GOT3 (cell line): ENCODE data around the gene NELFE.

Source experiments
- DNase-seq: peaks from one replicate; lab custom pipeline; 2025; ENCODE audit warnings: mixed read lengths; lab: John Stamatoyannopoulos, UW

NELFE gene

DNA sequence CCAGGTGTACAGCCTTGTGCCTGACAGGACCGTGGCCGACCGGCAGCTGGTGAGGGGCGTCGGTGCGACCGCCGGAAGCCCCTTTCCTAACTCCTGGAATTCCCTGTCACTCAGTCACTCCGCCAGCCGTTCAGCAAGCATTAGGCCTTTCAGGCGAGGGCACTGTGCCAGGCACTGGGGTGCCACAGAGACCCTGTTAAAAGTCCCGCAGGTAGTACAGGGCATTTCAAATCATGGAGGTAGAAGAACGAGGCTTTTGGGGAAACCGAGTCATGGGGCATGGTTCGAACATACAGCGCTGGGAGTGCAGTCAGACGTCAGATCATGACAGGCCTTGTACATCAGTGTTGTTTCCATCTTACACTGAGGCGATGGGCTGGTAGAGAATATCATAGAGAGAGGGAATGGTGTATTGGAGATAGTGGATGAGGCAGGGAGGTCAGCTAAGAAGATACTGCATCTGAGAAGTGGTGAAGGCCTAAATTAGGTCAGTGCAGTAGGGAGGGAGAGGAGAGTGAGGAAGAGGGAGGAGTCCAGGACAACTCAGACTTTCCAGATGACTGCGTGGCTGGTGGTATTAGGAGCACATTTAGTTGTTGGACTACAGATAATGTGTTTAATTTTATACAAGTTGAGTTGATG, 14.1 kb upstream of the NELFE start:
- no peak for DNase-seq

DNA sequence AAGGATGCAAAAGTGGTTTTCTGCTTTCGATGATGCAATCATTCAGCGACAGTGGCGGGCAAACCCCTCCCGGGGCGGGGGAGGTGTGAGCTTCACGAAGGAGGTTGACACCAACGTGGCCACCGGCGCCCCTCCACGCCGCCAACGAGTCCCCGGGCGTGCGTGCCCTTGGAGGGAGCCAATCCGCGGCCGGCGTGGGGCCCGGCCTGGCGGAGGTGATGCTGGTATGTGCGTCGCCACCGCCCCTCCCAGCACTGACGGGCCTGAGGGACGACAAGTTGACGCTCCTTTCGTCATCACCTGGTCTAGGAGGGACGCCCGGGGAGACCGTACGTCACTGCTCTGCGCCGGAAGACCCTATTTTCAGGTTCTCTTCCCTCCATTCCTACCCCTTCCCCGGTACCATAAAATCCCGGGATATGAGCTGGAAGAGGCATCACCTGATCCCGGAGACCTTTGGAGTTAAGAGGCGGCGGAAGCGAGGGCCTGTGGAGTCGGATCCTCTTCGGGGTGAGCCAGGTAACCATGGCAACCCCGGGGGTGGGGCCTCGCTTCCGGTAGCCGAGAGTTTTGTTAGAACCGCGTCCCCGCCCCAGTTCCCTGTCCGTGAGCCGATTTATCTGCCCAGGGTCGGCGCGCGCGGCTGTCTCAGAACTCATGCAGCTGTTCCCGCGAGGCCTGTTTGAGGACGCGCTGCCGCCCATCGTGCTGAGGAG, 13.4 kb upstream of the NELFE start, which contains the start of gene DXO:
Gene DXO (minus strand): TSS at position 146 of the 716 bp plus-strand sequence. CDS start 463 bp downstream, outside the sequence.
- DNase-seq = peak; percentile 98

DNA sequence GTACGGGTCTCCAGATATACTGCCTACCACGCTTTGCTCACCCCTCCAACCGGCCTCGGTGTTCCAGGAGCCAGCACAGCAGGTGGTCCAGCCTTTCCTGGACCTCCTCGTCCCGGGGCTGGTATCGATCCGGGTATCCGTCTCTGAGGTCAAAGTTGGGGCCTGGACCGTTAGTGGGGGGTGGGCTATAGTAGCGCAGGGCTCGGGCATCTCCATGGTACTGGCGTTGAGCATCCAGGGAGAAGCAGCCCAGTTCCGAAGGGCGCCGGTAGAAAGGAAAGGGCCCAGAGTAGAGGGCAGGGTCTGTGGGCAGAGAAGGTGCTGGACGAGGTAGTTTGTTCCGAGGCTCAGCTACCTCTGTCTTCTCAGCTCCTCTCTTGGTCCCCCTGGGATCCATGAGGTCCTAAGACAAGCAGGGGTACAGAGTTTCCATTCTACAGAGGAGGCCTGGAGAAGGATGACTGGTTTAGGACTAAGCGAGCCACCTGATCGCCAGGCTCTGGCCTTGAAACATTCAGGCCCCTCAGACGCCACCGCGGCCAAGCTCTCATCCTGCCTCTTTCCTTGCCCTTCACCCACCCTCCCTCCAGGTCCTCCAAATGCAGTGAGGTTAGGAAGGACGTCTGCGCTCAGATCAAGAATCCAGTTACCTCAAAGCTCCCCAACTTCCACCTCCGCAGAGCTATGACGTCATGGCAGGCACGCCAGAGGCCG, 12.7 kb upstream of the NELFE start:
- DNase-seq = no peak

DNA sequence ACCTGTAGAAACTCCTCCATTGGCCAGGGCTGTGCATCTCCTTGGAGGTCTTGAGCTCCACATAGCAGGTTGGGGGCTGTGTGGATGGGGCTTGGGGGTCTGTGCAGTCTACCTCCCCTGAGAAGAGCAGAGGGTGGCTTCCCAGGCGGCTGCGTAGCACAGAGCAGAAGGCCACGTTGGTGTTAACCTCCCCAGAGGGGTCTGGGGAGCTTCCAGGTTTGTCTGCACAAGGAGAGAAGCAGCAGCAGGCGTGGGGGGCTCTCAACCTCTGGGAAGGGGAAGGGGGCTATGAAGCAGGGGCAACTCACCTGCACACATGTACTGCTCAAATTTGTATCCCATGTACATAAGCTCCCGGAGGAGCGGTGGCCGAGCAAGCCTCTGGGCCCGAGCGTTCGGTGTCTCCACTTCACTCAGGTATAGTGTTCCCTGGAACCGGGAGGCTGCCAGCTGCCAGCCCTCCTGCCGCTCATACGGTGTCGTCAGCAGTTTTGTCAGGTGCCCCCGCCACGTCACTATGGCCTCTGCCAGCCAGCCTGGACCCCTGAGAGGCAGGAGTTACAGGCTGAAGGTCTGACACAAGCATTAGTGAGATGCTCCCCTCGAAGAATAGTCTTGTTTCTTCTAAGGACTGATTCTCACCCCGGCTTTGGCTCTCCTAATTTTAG, 12.0 kb upstream of the NELFE start:
- no peak for DNase-seq

DNA sequence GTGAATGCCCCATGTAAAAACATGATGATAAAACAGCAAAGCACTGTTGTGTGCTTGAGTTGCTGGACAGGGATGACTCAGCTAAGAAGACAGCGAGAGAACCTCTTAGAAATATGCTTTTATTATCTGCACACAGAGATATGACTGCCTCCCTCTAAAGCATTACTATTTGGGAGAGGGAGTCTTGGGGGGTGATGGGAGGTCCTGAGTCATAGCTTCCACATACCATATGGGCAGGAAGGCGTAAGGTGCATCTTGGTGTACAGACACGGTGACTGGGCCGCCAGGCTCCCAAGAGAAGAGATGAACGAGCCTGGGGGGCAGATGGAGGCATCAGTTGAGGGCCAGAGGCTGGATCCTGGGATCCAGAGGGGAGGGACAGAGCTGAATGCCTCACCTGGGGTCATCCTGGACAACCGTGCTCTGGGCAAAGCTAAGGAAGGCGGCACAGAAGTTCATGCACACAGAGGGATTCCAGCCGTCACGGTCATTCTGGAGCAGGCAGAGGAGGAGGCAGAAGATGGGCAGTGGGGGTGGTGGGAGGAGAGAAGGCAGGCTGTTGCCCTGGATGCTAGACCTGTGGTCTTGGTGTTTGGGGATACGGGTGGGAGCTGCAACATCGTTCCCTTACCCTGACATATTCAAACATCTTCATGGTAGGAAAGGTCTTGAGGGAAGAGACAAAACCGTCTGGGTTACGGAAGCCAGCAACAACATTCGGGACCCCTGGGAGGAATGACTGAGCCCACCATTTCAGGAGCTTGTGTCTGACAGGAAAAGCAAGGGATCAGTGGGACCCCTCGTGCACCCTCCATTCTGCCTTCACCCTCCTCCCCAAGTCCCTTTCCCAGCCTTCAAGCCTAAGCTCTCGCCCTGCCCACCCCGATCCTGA, 11.2 kb upstream of the NELFE start:
- no peak for DNase-seq

DNA sequence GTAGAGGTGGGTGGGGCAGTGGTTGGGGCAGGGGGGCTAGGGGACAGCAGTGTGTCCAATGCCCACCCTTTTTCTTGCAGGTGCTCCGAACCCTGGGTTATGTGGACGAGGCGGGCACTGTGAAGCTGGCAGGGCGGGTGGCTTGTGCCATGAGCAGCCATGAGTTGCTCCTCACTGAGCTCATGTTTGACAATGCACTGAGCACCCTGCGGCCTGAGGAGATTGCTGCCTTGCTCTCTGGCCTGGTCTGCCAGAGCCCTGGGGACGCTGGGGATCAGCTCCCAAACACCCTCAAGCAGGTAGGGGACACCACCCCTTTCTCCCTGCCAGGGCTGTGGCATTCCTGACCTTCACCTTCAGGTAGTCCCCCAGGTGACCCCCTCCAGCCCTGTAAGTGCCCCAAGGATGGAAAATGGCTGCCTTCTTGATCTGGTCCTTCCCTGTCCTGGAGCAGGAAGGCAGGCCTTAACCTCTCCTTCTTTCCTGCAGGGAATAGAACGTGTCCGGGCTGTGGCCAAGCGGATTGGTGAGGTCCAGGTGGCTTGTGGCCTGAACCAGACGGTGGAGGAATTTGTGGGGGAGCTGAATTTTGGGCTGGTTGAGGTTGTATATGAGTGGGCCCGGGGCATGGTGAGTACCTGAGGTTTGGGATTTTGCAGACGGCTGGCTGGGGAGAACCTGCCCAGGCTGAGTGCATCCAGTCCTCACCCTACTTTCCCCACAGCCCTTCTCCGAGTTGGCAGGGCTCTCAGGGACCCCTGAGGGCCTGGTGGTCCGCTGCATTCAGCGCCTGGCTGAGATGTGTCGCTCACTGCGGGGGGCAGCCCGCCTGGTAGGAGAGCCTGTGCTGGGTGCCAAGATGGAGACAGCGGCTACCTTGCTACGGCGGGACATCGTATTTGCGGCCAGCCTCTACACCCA, 10.3 kb upstream of the NELFE start:
- no peak for DNase-seq

DNA sequence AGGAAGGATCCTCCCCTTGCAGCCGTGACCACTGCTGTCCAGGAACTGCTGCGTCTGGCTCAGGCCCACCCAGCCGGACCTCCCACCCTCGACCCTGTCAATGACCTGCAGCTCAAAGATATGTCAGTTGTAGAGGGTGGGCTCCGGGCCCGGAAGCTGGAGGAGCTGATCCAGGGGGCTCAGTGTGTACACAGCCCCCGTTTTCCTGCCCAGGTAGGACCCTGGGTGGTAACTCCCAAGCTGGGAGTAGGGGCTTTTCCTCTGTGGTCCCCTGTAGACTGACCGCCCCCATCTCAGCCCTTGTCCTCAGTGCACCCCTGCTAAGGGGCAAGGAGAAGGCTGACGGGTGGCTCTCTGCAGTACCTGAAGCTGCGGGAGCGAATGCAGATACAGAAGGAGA, 9.6 kb upstream of the NELFE start:
- DNase-seq = no peak

DNA sequence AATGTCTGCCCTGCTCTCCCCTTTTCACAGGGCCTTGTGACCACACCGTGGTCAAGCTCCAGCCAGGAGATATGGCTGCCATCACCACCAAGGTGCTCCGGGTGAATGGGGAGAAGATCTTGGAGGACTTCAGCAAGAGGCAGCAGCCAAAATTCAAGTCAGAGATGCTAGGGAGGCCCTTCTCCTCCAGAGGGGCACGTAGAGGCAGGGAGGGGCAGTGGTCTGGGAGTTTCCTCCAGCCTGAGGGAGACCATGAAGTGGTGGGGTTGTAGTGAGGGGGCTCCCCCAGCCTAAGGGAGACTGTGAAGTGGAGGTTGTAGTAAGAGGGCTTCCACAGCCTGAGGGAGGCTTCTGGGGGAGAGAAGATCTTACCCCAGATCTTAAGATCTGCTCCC, 9.2 kb upstream of the NELFE start:
- DNase-seq = no peak

DNA sequence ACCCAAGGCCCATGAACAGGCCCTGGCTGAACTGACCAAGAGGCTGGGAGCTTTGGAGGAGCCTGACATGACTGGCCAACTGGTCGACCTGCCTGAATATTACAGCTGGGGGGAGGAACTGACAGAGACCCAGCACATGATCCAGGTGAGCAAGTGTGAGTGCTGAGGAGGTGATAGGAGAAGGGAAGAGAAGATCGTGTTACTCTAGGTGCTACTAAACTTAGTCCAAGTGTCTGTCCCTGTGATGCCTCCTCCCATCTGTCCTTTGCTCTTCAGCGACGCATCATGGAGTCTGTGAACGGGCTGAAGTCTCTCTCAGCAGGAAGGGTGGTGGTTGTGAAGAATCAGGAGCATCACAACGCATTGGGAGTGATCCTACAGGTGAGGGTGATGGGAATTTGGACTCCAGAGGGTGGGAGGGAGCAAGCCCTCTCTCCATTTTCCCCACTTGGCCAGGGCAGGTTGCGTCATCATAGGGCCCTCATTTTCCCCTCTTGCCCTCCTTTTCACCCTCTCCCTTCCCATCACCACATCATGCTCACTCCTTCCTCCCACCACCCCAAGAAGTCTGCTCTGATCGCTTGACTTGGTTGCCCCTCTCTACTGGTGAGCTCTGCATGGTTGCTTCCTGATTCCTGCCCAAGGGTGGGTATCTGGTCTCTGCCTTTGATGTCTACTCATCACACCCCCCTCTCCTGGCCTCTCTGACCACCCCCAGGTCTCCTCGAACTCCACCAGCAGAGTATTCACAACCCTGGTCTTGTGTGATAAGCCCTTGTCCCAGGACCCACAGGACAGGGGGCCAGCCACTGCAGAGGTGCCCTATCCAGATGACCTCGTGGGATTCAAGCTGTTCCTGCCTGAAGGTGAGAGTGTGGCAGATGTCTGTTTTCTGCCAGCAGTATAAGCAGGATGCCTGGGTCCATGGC, 8.5 kb upstream of the NELFE start:
- DNase-seq = no peak

DNA sequence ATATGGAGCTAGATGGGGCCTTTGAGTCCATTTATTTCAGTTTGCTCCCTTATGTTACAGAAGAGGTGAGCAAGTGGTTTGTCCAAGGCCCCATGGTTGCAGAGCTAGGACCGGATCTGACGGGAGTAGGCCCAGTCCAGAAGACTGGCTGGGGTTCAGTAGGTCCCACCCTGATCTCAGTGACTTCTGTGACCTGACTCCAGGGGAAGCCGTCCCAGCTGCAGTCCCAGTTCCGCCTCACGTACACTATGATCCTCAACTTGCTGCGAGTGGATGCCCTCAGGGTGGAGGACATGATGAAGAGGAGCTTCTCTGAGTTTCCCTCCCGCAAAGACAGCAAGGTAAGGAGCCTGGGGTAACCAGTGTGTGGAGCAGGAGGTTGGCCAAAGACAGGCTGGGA, 7.7 kb upstream of the NELFE start:
- DNase-seq = no peak

DNA sequence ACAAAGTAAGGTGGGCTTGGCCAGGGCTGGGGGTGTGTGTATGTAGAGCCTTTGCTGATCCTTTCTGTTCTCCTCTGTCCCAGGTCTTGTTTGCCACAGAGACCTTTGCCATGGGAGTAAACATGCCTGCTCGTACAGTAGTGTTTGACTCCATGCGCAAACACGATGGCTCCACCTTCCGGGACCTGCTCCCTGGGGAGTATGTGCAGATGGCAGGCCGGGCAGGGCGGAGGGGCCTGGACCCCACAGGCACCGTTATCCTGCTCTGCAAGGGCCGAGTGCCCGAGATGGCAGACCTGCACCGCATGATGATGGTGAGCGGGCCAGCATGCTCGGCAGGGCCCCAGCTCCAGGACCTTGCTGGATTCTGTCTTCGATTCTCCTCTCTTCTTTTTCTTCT, 6.9 kb upstream of the NELFE start:
- DNase-seq = no peak

DNA sequence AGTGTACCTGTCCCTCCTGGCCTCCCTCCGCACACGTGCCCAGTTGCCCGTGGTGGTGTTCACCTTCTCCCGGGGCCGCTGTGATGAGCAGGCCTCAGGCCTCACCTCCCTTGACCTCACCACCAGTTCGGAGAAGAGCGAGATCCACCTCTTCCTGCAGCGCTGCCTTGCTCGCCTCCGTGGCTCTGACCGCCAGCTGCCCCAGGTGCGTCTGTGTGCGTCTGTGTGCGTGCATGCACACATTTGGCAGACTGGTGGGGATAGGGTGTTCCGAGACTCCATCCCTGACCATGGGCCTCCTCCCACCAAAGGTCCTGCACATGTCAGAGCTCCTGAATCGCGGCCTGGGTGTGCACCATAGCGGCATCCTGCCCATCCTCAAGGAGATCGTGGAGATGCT, 5.2 kb upstream of the NELFE start:
- no peak for DNase-seq

DNA sequence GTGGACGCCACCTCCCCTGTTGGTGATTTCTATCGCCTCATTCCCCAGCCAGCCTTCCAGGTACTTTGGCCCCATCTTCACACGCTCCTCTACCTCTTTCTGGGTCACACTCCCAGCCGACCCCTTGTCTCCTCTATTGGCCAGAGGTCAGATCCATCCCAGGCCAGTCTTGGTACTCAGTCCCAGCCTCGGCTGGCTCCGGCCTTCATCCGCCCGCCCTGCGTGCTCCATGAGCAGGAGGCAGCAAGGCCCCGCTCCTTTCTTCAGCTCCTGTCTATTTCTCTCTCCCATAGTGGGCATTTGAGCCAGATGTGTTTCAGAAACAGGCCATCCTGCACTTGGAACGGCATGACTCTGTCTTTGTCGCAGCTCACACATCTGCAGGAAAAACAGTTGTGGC, 2.8 kb upstream of the NELFE start:
- no peak for DNase-seq

DNA sequence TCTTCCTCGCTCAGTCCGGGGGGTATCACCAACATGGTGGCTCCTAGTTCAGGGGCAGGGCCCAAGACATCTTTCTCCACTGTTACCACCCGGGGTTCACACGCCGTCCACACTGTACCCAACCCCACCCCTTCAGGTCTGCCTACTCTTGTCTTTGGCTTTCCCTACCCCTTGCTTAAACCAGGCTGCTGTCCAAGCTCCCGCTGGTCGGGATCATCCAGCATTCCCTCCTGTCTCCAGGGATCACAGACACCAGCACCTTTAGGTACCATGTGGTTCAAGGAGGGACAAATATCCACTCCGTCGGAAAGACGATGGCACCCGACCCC, 395 bp downstream of the NELFE start:
- DNase-seq = no peak

DNA sequence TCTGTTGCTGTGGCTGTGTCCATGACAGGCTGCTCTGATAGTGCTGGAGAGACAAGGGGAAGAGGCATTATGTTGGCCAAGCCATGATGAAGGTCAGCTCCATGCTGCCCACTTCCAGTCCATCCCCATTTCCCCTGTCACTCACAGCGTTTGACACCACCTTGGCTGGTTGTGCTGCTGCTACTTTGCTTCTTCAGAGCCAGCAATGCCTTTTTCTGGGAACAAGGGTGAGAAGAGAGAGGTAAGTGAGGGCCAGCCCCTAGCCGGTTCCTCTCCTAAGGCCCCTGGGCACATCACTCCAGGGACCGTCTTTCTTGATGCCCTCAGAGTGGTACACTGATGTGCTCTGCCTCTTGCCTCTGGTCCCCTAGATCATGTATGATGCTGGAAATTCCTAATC, 2.0 kb downstream of the NELFE start:
- DNase-seq = no peak

DNA sequence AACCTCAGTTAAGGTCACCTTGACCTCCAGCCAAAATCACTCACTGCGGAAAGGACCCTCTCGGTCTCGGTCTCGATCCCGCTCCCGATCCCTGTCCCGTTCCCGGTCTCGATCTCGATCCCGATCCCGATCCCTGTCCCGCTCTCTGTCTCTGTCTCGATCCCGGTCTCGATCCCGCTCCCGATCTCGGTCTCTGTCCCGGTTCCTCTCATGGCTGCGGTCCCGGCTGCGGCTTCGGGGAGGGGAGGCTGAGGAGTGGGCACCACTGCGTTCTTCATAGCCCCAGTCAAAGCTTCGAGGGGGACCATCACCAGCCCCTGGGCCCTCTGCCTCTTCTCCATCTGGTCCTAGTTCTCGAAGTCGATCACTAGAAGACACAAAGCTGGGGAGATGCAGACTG, 4.3 kb downstream of the NELFE start:
- DNase-seq = no peak

DNA sequence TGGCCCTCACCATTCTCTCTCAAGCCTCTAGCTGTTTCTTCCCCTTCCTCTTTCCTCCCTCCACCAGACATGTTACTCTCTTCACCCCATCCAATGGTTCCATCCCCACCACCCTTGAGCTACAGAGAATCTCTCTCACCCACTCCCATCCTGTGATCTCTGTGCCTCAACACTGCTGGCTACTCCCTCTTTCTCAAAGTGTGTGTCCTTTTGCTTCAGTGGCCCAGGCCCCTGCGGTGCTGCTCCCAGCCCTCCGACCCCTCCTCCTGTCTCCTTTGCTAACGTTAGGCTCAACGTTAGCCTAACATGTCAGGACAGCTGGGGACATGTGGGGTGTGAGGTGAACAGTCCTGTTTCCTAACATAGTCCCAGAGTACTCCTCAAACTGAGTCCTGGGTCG, 5.9 kb downstream of the NELFE start:
- DNase-seq = no peak

DNA sequence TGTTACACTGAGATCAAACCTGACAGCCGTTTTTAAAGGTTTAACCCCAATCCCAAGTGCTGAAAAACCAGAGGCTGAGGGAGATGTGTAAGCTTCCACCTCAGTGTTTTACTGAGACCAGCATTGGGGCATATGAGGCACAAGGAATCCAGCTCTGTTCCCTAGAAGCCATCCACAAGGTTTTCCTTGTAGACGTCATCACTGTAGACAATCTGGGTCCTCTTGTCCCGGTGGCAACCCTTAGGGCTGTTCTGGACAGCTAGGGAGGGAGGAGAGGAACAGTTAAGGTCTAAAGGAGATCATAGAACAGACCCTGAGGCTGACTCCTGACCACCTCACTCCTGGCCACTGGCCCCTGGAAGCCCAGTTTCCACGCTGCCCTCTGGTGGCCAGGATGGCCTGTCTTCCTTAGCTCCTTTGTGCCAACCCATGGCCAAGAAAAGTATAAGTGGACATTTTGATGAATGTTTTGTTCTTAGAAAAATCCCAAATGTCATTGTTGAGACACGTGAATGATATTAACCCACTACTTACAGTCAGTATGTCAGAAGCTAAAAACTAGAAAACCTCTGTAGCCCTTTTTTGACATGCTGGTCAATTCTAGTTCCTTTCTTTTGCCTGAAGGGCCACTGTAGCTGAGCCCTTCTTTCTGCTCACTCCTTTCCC, 6.5 kb downstream of the NELFE start:
- no peak for DNase-seq

DNA sequence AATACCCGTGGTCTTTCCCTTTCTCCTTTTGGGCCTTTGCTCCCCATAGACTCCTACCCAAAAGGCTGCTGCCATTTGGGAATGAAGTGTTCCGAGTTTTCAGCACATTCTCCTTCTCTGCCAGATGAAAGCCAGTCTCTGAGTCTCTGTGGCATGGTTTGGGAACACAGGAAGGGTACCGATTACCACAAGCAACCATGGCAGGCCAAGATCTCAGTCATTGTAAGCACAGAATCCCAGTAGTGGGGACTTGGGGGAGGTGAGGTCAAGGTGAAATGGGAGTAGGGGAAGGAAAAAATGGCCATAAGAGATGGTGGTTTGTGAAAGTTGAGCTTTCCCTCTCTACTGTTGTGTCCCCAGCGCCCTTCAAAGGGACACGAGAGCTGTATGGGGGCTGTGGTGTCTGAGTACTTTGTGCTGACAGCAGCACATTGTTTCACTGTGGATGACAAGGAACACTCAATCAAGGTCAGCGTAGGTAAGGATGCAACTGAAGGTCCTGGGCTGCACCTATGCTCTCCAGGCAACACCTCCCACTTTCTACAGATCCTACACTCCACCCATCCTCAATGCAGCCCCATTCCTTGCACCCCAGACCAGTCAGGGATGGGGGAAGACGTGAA, 8.7 kb downstream of the NELFE start:
- no peak for DNase-seq
